SIG-M5 (cell line): ENCODE results near the gene SRC.

Experiments used
- DNase-seq: peaks from one replicate; lab custom pipeline; 2025; lab: John Stamatoyannopoulos, UW

The SRC gene

GRCh38 chr20:37395921-37396415, 50.0 kb downstream of the SRC start:
- no peak for DNase-seq

- DNase-seq, result no peak
Measured at GRCh38 chr20:37396416-37397075, 50.6 kb downstream of the SRC start.

- DNase-seq, result no peak
Measured at GRCh38 chr20:37397076-37397953, 51.4 kb downstream of the SRC start.

GRCh38 chr20:37397954-37398749, 52.2 kb downstream of the SRC start:
- no peak for DNase-seq

GRCh38 chr20:37398750-37399621, 53.0 kb downstream of the SRC start:
- no peak for DNase-seq

GRCh38 chr20:37401282-37401929, 55.5 kb downstream of the SRC start:
- DNase-seq, result no peak

GRCh38 chr20:37401930-37402675, 56.2 kb downstream of the SRC start:
- DNase-seq, result no peak

- DNase-seq, result no peak
Measured at GRCh38 chr20:37403107-37404033, 57.4 kb downstream of the SRC start.

- DNase-seq, result no peak
Measured at GRCh38 chr20:37404461-37404890, 58.5 kb downstream of the SRC start.

- DNase-seq, result no peak
Measured at GRCh38 chr20:37405351-37405897, 59.5 kb downstream of the SRC start.

GRCh38 chr20:37406010-37406998, 60.4 kb downstream of the SRC start:
- no peak for DNase-seq

- no peak for DNase-seq
Measured at GRCh38 chr20:37407019-37407566, 61.2 kb downstream of the SRC start.

GRCh38 chr20:37407573-37408002, 61.6 kb downstream of the SRC start:
- no peak for DNase-seq

GRCh38 chr20:37408302-37409193, 62.6 kb downstream of the SRC start:
- DNase-seq, result no peak

- DNase-seq, result no peak
Measured at GRCh38 chr20:37411408-37412219, 65.7 kb downstream of the SRC start.
